Measurements from ENCODE around the gene PBX1. TPM values are rescaled to one million over a fixed set of nuclear protein-coding genes. Genes with fewer than 3 reads are reported as not detected.

The PBX1 gene
- total and polyA plus RNA-seq, 8 donors = 11.0 to 113 (median 23.0) TPM

GRCh38 chr1:164610538-164611222, 51.7 kb downstream of the PBX1 start:
- DNase-seq = no peak
- 77 to 96% (median 86%) methylated on average over 3 of the region's 3 CpGs for WGBS, 5 donors
- H3K36me3 ChIP-seq = no peaks in the 10 kb centered on the region
- H3K27me3 ChIP-seq = no peaks in the 10 kb centered on the region
- peak overlapping the region in 4 of 5 donors; percentile 66 to 91 (median 80) for H3K27ac ChIP-seq
- TF ChIP-seq POLR2AphosphoS5 (IDR thresholded peaks at IDR 0.05) = peak in 1 of 3 donors; percentile 16
- TF ChIP-seq CTCF (IDR thresholded peaks at IDR 0.05) = no peak
- no peaks in the 10 kb centered on the region for H3K9me3 ChIP-seq
- no peak overlapping the region for H3K4me3 ChIP-seq
- peaks cover 28 to 97% (median 63%) of the 10 kb centered on the region in 4 donors for H3K4me1 ChIP-seq
- intact Hi-C loops (cut with DNase I; ENCODE audit: low total_unique reads) = no loop called here

- 27 to 55% (median 36%) methylated on average over 11 of the region's 11 CpGs for WGBS, 5 donors
- intact Hi-C loops (cut with DNase I; ENCODE audit: low total_unique reads) = no loop called here
- peak overlapping the region in 3 of 4 donors; percentile 4 to 23 (median 19) for H3K4me3 ChIP-seq
These were observed 53.0 kb downstream of the PBX1 start for GRCh38 chr1:164611754-164612642.

GRCh38 chr1:164613176-164613575, 54.2 kb downstream of the PBX1 start:
- Histone ChIP-seq H3K4me3 (no peak overlapping the region), H3K9me3 (no peaks in the 10 kb centered on the region), H3K4me1 (peaks cover 28 to 97% (median 61%) of the 10 kb centered on the region in 4 donors), H3K36me3 (no peaks in the 10 kb centered on the region), H3K27ac (peak overlapping the region; percentile 25 to 91 (median 80)), H3K27me3 (no peaks in the 10 kb centered on the region)
- DNase-seq = peak; percentile 40 to 86
- 33 to 53% (median 45%) methylated on average over 3 of the region's 3 CpGs for WGBS, 5 donors
- TF ChIP-seq CTCF (IDR thresholded peaks at IDR 0.05) (no peak), POLR2A (IDR thresholded peaks at IDR 0.05) (no peak), POLR2AphosphoS5 (IDR thresholded peaks at IDR 0.05) (peak in 2 of 3 donors; percentile 12 to 38), EP300 (IDR thresholded peaks at IDR 0.05) (no peak)
- intact Hi-C loops (cut with DNase I; ENCODE audit: low total_unique reads) = no loop called here

More at GRCh38 chr1:164611754-164612642, 53.0 kb downstream of the PBX1 start:
- Histone ChIP-seq H3K36me3 (no peaks in the 10 kb centered on the region), H3K27ac (peak overlapping the region; percentile 66 to 91 (median 81)), H3K9me3 (no peaks in the 10 kb centered on the region), H3K4me1 (peaks cover 28 to 97% (median 61%) of the 10 kb centered on the region in 4 donors), H3K27me3 (no peaks in the 10 kb centered on the region)
- TF ChIP-seq POLR2AphosphoS5 (IDR thresholded peaks at IDR 0.05) (no peak), POLR2A (IDR thresholded peaks at IDR 0.05) (no peak), CTCF (IDR thresholded peaks at IDR 0.05) (no peak), EP300 (IDR thresholded peaks at IDR 0.05) (no peak)
- DNase-seq = peak; percentile 66 to 92

GRCh38 chr1:164614316-164614715, 55.3 kb downstream of the PBX1 start:
- Histone ChIP-seq H3K9me3 (no peaks in the 10 kb centered on the region), H3K4me3 (no peak overlapping the region), H3K4me1 (peaks cover 37 to 98% (median 64%) of the 10 kb centered on the region in 4 donors), H3K27ac (peak overlapping the region in 2 of 5 donors; percentile 18 to 91), H3K36me3 (no peaks in the 10 kb centered on the region), H3K27me3 (no peaks in the 10 kb centered on the region)
- DNase-seq = no peak
- intact Hi-C loops (cut with DNase I; ENCODE audit: low total_unique reads) = no loop called here
- TF ChIP-seq EP300 (IDR thresholded peaks at IDR 0.05) (no peak), POLR2A (IDR thresholded peaks at IDR 0.05) (no peak), CTCF (IDR thresholded peaks at IDR 0.05) (no peak), POLR2AphosphoS5 (IDR thresholded peaks at IDR 0.05) (no peak)
- WGBS, 5 donors = 73 to 83% (median 81%) methylated on average over 6 of the region's 6 CpGs
